HCT116 (cell line): ENCODE data around the gene SOX6. TPM values are rescaled to one million over a fixed set of nuclear protein-coding genes. Genes with fewer than 3 reads are reported as not detected.

Source experiments
- ATAC-seq: fragments of 200-7000 bp; cut with Tn5 transposase; 2 replicates; pipeline ENCODE4 v1.9.1; 2020; ENCODE audit warnings: mild to moderate bottlenecking, moderate library complexity
- BruUV-seq: library from RNA; stranded (reverse); fragments of 400-500 nt; replicated peaks from 2 replicates; lab custom pipeline; 2021; lab: Mats Ljungman, UMichigan
- CTCF ChIA-PET: fragments of 300-600 bp; sonication (Branson Sonifier 250); formaldehyde crosslinking; loops from one replicate; lab custom pipeline; 2021; ENCODE audit warnings: antibody characterized with exemption; lab: Charles Lee
- POLR2A ChIA-PET: fragments of 300-600, 350-600 bp; sonication (Branson Sonifier 250); formaldehyde crosslinking; loops from one replicate; lab custom pipeline; 2021; ENCODE audit warnings: antibody characterized with exemption; lab: Charles Lee
- RAD21 ChIA-PET, 2 experiments: fragments of 300-600 bp; sonication (Branson Sonifier 250); formaldehyde crosslinking; loops; one replicate each; lab custom pipeline; 2023; ENCODE audit warnings: low total read pairs in 2 of 2; ENCODE audit not compliant: uncharacterized antibody in 2 of 2, unreplicated experiment in 2 of 2, low non-redundant PET in 1 of 2; lab: Charles Lee
- DNase-seq: peaks from one replicate; pipeline ENCODE4 v3.0.0-alpha.2; 2010; ENCODE audit warnings: low read depth, low spot score
- H2AFZ ChIP-seq: fragments of 200-600 bp; shearing (Covaris generic), sonication (generic); 2 replicates; pipeline ENCODE4 v1.6.1; 2017; ENCODE audit warnings: low read depth, mixed run types, mixed read lengths, antibody characterized with exemption, low read length; ENCODE audit not compliant: poor library complexity, severe bottlenecking
- H3K27ac ChIP-seq: 2 replicates; pipeline ENCODE4 v1.5.1; 2012; ENCODE audit warnings: low read depth, low read length
- H3K27me3 ChIP-seq: fragments of 200-600 bp; sonication (generic); 2 replicates; pipeline ENCODE4 v1.6.1; 2016; ENCODE audit warnings: mixed run types, low read length, mixed read lengths; ENCODE audit not compliant: insufficient read depth
- H3K36me3 ChIP-seq, 2 experiments: fragments of 200-500 bp in 1 of 2; fragments of 200-600 bp in 1 of 2; sonication (Bioruptor generic) in 1 of 2; sonication (generic) in 1 of 2; 2 replicates each; pipeline versions ENCODE4 v1.5.1 to v1.6.1; 2014 to 2016; ENCODE audit warnings: low read length in 2 of 2, inconsistent platforms in 1 of 2, mixed read lengths in 1 of 2, mixed run types in 1 of 2; ENCODE audit not compliant: insufficient read depth in 2 of 2, control insufficient read depth in 1 of 2
- H3K4me1 ChIP-seq, 2 experiments: fragments of 200-600 bp in 1 of 2; sonication (generic) in 1 of 2; 2 replicates each; pipeline versions ENCODE4 v1.5.1 to v1.6.1; 2012 to 2017; ENCODE audit warnings: low read length in 2 of 2, inconsistent platforms in 1 of 2, mild to moderate bottlenecking in 1 of 2, mixed read lengths in 1 of 2, mixed run types in 1 of 2, moderate library complexity in 1 of 2; ENCODE audit not compliant: insufficient read depth in 2 of 2, control insufficient read depth in 1 of 2
- H3K4me2 ChIP-seq: fragments of 200-600 bp; sonication (generic); 2 replicates; pipeline ENCODE4 v1.6.1; 2017; ENCODE audit warnings: mixed run types, low read length, mixed read lengths
- H3K4me3 ChIP-seq, 2 experiments: fragments of 200-600 bp in 1 of 2; sonication (generic) in 1 of 2; replicated peaks in 1 of 2; 2 replicates each; pipeline ENCODE4 v1.5.1; 2011 to 2016; ENCODE audit warnings: low read length in 2 of 2, control low read depth in 1 of 2, low read depth in 1 of 2, mild to moderate bottlenecking in 1 of 2, mixed read lengths in 1 of 2, mixed run types in 1 of 2
- H3K79me2 ChIP-seq: fragments of 200-600 bp; sonication (generic); 2 replicates; pipeline ENCODE4 v1.6.1; 2017; ENCODE audit warnings: mild to moderate bottlenecking, mixed run types, low read length, moderate library complexity, mixed read lengths; ENCODE audit not compliant: insufficient read depth
- H3K9ac ChIP-seq: fragments of 200-600 bp; sonication (generic); 2 replicates; pipeline ENCODE4 v1.6.1; 2016; ENCODE audit warnings: low read length, mixed read lengths
- H3K9me2 ChIP-seq: fragments of 200-600 bp; sonication (generic), shearing (Covaris generic); 2 replicates; pipeline ENCODE4 v1.6.1; 2017; ENCODE audit warnings: mixed run types, mild to moderate bottlenecking, moderate library complexity; ENCODE audit not compliant: insufficient read depth
- H3K9me3 ChIP-seq, 2 experiments: fragments of 200-500 bp in 1 of 2; fragments of 200-600 bp in 1 of 2; sonication (Bioruptor generic) in 1 of 2; sonication (generic) in 1 of 2; 2 replicates each; pipeline ENCODE4 v1.6.1; 2014 to 2017; ENCODE audit warnings: low read length in 2 of 2, mixed read lengths in 2 of 2, inconsistent platforms in 1 of 2, low read depth in 1 of 2, mild to moderate bottlenecking in 1 of 2, mixed run types in 1 of 2, moderate library complexity in 1 of 2; ENCODE audit not compliant: control insufficient read depth in 1 of 2, insufficient read depth in 1 of 2
- H4K20me1 ChIP-seq: fragments of 200-600 bp; sonication (generic), shearing (Covaris generic); 2 replicates; pipeline ENCODE4 v1.6.1; 2017; ENCODE audit warnings: mixed run types, mild to moderate bottlenecking, moderate library complexity; ENCODE audit not compliant: insufficient read depth
- CEBPB ChIP-seq: IDR thresholded peaks from 2 replicates; pipeline ENCODE4 v1.6.1; 2012; ENCODE audit warnings: low read depth
- EZH2 ChIP-seq: fragments of 200-600 bp; sonication (generic); IDR thresholded peaks from 2 replicates; pipeline ENCODE4 v1.6.1; 2017; ENCODE audit warnings: antibody characterized with exemption, mixed run types
- EZH2phosphoT487 ChIP-seq: fragments of 200-600 bp; IDR thresholded peaks from 2 replicates; pipeline ENCODE4 v1.6.1; 2018; ENCODE audit warnings: antibody characterized with exemption, borderline replicate concordance
- JUND ChIP-seq: IDR thresholded peaks from 2 replicates; pipeline ENCODE4 v1.6.1; 2012
- REST ChIP-seq: IDR thresholded peaks from 2 replicates; pipeline ENCODE4 v1.6.1; 2012; ENCODE audit warnings: low read depth
- SIN3A ChIP-seq: IDR thresholded peaks from 2 replicates; pipeline ENCODE4 v1.6.1; 2012; ENCODE audit warnings: low read depth
- SP1 ChIP-seq: IDR thresholded peaks from 2 replicates; pipeline ENCODE4 v1.6.1; 2012; ENCODE audit warnings: low read depth
- SRF ChIP-seq: IDR thresholded peaks from 2 replicates; pipeline ENCODE4 v1.6.1; 2012; ENCODE audit warnings: low read depth
- TCF7L2 ChIP-seq: IDR thresholded peaks from 2 replicates; pipeline ENCODE4 v1.7.0; 2011; ENCODE audit warnings: borderline replicate concordance, inconsistent platforms; ENCODE audit not compliant: insufficient read depth, insufficient read length; ENCODE audit errors: extremely low read depth
- ZFX ChIP-seq: fragments of 450-650 bp; IDR thresholded peaks from 2 replicates; pipeline ENCODE4 v1.6.1; 2017
- ZNF274 ChIP-seq: fragments of 200-500 bp; sonication (Bioruptor generic); IDR thresholded peaks from 2 replicates; pipeline ENCODE4 v1.6.1; 2014; ENCODE audit warnings: mild to moderate bottlenecking, low read depth, low read length, inconsistent platforms
- intact Hi-C: fragments of 100-400 bp; cut with micrococcal nuclease; formaldehyde crosslinking; loops from 2 replicates; pipeline ENCODE4 v1.10.0; 2022
- total RNA-seq: library from RNA; stranded (reverse); gene quantifications from one replicate; pipeline ENCODE4 v1.2.1, GENCODE V29; 2021; ENCODE audit not compliant: unreplicated experiment
- TF ChIP-seq, protein P1 (sequence below): IDR thresholded peaks from 2 replicates; pipeline ENCODE4 v1.6.1; 2012
- TF ChIP-seq, protein P2 (sequence below): IDR thresholded peaks from 2 replicates; pipeline ENCODE4 v1.6.1; 2011; ENCODE audit warnings: mild to moderate bottlenecking, low read length, moderate library complexity; ENCODE audit not compliant: insufficient replicate concordance; ENCODE audit errors: extremely low read depth
- TF ChIP-seq, protein P3 (sequence below), 3 experiments: fragments of 200-600 bp in 1 of 3; sonication (generic) in 1 of 3; IDR thresholded peaks in 2 of 3; conservative IDR thresholded peaks in 1 of 3; 2 replicates each; pipeline ENCODE4 v1.5.1; 2012 to 2017; ENCODE audit warnings: low read depth in 2 of 3, low read length in 2 of 3, antibody characterized with exemption in 1 of 3, borderline replicate concordance in 1 of 3, control low read depth in 1 of 3, mild to moderate bottlenecking in 1 of 3, mixed read lengths in 1 of 3, mixed run types in 1 of 3, moderate library complexity in 1 of 3; ENCODE audit not compliant: insufficient read depth in 1 of 3

The SOX6 gene
- total RNA-seq, 1 experiment from 2014 or later: 0.81 TPM

DNA sequence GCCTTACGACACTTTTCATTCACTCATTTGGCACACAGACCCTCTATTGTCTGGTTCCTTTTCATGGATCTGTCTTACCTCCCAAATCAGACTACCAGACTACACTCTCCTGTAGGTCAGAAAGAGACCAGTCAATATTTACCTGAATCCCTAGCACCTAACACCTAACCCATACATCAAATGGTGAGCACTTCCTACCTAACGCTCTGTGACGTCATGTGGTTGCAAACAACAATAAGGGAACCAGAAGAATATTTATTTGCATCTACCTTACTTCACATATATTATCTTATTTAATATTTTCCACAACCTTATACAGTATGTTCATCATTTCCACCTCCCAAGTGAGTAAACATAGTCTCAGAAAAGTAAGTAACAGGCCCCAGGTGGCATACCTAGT lies 323.4 kb downstream of the SOX6 start:
- H3K4me2 ChIP-seq: no peak overlapping the region
- no peaks in the 10 kb centered on the region for H3K9me3 ChIP-seq
- no peak overlapping the region for H3K27ac ChIP-seq
- no peak overlapping the region for H3K9ac ChIP-seq
- RAD21 ChIA-PET: no interaction called here
- H3K4me3 ChIP-seq: no peak overlapping the region
- peaks cover 31% of the 10 kb centered on the region for H3K27me3 ChIP-seq
- intact Hi-C loops: no loop called here
- TF ChIP-seq EZH2: no peak
- POLR2A ChIA-PET: no interaction called here
- CTCF ChIA-PET: no interaction called here
- H4K20me1 ChIP-seq: no peaks in the 10 kb centered on the region
- H3K4me1 ChIP-seq: no peaks in the 10 kb centered on the region
- DNase-seq: no peak
- H3K79me2 ChIP-seq: no peaks in the 10 kb centered on the region
- H3K36me3 ChIP-seq: no peaks in the 10 kb centered on the region
- no peak overlapping the region for H2AFZ ChIP-seq
- ATAC-seq: no peak
- H3K9me2 ChIP-seq: no peaks in the 10 kb centered on the region
- no TSS peak for BruUV-seq

DNA sequence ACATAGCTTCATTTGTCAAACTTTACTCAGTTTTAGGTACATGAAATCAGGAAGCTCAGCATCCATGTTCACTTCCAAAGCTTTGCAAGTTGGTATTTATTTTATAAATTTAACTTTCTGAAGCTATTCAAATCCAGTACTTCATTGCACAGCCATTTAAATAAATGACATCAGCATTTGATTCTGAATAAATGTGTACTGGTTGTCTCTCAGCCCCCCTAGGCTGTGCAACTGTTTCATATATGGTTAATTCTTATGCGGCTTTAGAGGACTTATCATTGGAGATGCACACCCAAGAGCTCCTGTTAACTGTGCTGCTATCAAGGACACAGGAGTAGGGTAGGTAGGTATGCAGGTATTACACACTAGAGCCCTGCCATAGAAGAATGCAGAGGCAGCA lies 325.1 kb downstream of the SOX6 start:
- POLR2A ChIA-PET: no interaction called here
- CTCF ChIA-PET: no interaction called here
- TF ChIP-seq, protein P1, sequence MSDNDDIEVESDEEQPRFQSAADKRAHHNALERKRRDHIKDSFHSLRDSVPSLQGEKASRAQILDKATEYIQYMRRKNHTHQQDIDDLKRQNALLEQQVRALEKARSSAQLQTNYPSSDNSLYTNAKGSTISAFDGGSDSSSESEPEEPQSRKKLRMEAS: no peak
- no peak for TF ChIP-seq TCF7L2
- TF ChIP-seq ZFX: no peak
- TF ChIP-seq EZH2phosphoT487: no peak
- TF ChIP-seq, protein P2, sequence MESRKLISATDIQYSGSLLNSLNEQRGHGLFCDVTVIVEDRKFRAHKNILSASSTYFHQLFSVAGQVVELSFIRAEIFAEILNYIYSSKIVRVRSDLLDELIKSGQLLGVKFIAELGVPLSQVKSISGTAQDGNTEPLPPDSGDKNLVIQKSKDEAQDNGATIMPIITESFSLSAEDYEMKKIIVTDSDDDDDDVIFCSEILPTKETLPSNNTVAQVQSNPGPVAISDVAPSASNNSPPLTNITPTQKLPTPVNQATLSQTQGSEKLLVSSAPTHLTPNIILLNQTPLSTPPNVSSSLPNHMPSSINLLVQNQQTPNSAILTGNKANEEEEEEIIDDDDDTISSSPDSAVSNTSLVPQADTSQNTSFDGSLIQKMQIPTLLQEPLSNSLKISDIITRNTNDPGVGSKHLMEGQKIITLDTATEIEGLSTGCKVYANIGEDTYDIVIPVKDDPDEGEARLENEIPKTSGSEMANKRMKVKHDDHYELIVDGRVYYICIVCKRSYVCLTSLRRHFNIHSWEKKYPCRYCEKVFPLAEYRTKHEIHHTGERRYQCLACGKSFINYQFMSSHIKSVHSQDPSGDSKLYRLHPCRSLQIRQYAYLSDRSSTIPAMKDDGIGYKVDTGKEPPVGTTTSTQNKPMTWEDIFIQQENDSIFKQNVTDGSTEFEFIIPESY: no peak
- no peak for TF ChIP-seq CEBPB
- no peak for TF ChIP-seq JUND
- no peak for TF ChIP-seq SP1
- no peak for TF ChIP-seq ZNF274
- no peak for TF ChIP-seq SIN3A
- no peak for TF ChIP-seq SRF
- TF ChIP-seq REST: no peak
- TF ChIP-seq, protein P3, sequence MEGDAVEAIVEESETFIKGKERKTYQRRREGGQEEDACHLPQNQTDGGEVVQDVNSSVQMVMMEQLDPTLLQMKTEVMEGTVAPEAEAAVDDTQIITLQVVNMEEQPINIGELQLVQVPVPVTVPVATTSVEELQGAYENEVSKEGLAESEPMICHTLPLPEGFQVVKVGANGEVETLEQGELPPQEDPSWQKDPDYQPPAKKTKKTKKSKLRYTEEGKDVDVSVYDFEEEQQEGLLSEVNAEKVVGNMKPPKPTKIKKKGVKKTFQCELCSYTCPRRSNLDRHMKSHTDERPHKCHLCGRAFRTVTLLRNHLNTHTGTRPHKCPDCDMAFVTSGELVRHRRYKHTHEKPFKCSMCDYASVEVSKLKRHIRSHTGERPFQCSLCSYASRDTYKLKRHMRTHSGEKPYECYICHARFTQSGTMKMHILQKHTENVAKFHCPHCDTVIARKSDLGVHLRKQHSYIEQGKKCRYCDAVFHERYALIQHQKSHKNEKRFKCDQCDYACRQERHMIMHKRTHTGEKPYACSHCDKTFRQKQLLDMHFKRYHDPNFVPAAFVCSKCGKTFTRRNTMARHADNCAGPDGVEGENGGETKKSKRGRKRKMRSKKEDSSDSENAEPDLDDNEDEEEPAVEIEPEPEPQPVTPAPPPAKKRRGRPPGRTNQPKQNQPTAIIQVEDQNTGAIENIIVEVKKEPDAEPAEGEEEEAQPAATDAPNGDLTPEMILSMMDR (IDR thresholded peaks at IDR 0.05 in 2 of 3, conservative IDR thresholded peaks at IDR 0.05 in 1 of 3; ENCODE audit: borderline replicate concordance in 1 of 3, insufficient read depth in 1 of 3, low read depth in 2 of 3, low read length in 2 of 3): no peak

More for the DNA sequence above, 325.1 kb downstream of the SOX6 start:
- H3K9me2 ChIP-seq: no peaks in the 10 kb centered on the region
- ATAC-seq: no peak
- no peak overlapping the region for H3K9ac ChIP-seq
- no peak overlapping the region for H2AFZ ChIP-seq
- no peaks in the 10 kb centered on the region for H3K9me3 ChIP-seq
- no peak overlapping the region for H3K4me2 ChIP-seq
- no peaks in the 10 kb centered on the region for H4K20me1 ChIP-seq
- intact Hi-C loops: no loop called here
- no TSS peak for BruUV-seq
- H3K27ac ChIP-seq: no peak overlapping the region
- DNase-seq: no peak
- peaks cover 36% of the 10 kb centered on the region for H3K27me3 ChIP-seq
- H3K4me1 ChIP-seq: no peaks in the 10 kb centered on the region
- no peaks in the 10 kb centered on the region for H3K36me3 ChIP-seq
- no peaks in the 10 kb centered on the region for H3K79me2 ChIP-seq
- H3K4me3 ChIP-seq: no peak overlapping the region
- RAD21 ChIA-PET: no interaction called here
